ENCODE data around the gene GLRX2.

DNA sequence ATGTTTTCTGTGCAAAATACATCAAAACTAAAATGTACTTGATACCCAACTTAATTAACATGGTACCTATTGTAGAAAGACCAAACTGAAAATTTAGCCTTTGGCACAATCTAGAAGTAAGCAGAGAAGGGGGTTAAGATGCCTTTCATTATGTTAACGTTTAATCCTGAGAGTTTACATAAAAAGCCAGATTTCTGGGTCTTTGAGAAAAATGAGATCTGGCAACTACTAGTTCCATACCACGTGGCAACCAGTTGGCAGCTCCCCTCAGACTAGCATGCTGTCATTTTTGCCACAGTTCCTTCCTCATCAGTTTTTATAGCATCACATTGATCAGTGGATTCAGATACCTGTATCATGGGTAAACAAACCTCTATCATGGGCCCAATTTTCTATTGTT, 44.3 kb downstream of the GLRX2 start:
- TF ChIP-seq, protein P1, sequence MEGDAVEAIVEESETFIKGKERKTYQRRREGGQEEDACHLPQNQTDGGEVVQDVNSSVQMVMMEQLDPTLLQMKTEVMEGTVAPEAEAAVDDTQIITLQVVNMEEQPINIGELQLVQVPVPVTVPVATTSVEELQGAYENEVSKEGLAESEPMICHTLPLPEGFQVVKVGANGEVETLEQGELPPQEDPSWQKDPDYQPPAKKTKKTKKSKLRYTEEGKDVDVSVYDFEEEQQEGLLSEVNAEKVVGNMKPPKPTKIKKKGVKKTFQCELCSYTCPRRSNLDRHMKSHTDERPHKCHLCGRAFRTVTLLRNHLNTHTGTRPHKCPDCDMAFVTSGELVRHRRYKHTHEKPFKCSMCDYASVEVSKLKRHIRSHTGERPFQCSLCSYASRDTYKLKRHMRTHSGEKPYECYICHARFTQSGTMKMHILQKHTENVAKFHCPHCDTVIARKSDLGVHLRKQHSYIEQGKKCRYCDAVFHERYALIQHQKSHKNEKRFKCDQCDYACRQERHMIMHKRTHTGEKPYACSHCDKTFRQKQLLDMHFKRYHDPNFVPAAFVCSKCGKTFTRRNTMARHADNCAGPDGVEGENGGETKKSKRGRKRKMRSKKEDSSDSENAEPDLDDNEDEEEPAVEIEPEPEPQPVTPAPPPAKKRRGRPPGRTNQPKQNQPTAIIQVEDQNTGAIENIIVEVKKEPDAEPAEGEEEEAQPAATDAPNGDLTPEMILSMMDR (conservative IDR thresholded peaks at IDR 0.05; ENCODE audit: low read length) = no peak
- no peak for TF ChIP-seq EZH2phosphoT487 (IDR thresholded peaks at IDR 0.05; ENCODE audit: borderline replicate concordance, low read depth, low read length)

All from OCI-LY7 (cell line).